LNCaP clone FGC (cell line): ENCODE measurements around the gene BCKDK.
A peak's percentile ranks its signal among the peaks of the same experiment; 100 is the strongest.

Experiments
- DNase-seq: peaks from one replicate; pipeline ENCODE4 v3.0.0-alpha.2; 2011; ENCODE audit warnings: low read depth
- H3K4me3 ChIP-seq: 2 replicates; pipeline ENCODE4 v1.5.1; 2011; ENCODE audit warnings: mild to moderate bottlenecking, low read depth, low read length, control low read depth
- CTCF ChIP-seq: IDR thresholded peaks from 2 replicates; pipeline ENCODE4 v1.5.1; 2012; ENCODE audit warnings: mild to moderate bottlenecking; ENCODE audit not compliant: control insufficient read depth, insufficient read depth; ENCODE audit errors: extremely low read depth

The BCKDK gene

DNA sequence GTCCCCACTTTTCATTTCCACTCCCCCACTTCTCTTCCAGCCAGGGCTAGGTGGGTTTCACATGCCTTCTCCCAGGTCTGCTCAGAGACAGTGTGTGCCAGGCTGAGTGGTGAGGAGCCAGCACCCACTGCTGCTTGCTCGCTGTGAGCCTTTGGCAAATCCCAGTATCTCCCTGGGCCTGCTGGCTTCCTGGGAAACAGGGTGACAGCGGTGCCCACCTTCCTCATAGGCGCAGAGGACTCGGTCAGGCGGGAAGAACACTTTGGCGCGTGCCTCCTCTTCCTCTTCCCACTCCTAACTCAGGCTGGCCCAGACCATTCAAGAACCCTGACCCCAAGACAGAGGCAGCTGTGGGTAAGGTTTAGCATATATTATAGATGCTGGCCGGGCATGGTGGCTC lies 19.0 kb upstream of the BCKDK start:
- H3K4me3 ChIP-seq = no peak overlapping the region
- TF ChIP-seq CTCF = no peak
- no peak for DNase-seq

GRCh38 chr16:31090540-31090939 lies 17.6 kb upstream of the BCKDK start:
- no peak overlapping the region for H3K4me3 ChIP-seq
- DNase-seq = no peak
- TF ChIP-seq CTCF = no peak

DNA sequence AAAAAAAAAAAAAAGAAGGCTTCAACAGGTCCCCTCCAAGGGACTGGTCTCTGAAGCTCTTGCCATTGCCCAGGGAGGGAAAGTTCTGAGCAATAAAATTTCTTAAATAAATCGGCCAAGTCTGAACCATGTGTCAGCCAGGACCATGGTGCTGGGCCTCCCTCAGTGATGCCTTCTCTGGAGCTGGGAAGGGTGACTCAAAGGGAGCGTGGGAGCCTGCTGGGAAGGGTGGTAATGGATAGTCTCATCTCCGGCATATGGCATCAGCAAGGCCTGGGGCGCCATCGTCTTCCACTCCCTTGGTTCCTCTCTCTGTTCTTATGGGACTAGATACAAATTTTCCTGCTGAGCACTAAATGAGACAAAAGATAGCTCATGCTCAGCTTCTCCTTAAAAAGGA lies 15.9 kb upstream of the BCKDK start:
- TF ChIP-seq CTCF = no peak
- no peak for DNase-seq
- H3K4me3 ChIP-seq = no peak overlapping the region

- H3K4me3 ChIP-seq = peak overlapping the region; percentile 99
- no peak for DNase-seq
Measured at GRCh38 chr16:31093132-31093703, 15.0 kb upstream of the BCKDK start.

DNA sequence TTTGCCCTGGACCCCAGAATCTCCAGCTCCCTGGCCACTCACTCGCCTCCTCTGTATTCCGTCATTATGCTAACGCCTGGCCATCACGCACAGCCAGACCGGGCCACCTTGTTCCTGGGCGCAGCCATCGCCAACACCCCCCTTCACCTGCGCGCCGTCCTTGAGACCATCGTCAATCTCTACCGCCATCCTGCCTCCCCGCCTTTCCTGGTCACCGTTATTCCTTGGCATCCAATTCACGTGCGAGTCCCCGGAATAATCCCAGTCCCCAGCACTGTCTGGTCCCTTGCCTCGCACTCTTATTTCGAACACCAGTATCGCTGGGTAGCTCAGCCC lies 14.1 kb upstream of the BCKDK start:
- no peak for DNase-seq
- peak overlapping the region; percentile 99 for H3K4me3 ChIP-seq
- no peak for TF ChIP-seq CTCF

More at GRCh38 chr16:31093132-31093703, 15.0 kb upstream of the BCKDK start:
- no peak for TF ChIP-seq CTCF

DNA sequence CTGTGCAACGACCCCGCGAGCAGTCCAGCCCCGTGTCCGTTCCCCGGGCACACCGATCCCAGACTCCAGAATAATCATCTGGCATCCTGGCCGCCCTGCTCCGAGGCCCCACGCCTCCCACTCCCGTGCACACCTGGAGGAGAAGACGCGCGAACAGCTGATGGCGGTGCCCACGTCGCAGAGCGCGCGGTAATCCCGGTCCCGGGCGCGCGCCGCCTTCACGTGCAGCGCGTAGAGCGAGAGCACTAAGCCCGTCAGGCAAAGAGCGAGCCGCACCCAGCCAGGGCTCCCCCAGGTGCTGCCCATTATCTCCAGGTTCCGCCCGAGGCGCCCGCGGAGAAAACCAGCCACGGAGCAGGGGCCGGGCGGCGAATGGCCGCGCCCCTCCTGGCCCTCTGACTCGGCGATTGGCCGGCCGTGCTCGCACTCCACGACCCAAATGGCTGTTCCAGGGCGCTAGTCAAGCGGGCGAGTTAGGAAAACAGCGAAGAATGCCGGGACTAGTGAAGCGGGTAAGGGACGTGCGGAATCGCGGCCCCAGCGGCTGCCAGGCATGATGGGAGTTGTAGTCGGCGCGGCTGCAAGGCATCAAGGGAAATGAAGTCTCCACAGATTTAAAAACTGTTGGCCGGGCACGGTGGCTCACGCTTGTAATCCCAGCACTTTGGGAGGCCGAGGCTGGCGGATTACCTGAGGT lies 13.6 kb upstream of the BCKDK start, which contains the start of gene VKORC1:
Gene VKORC1 (minus strand): TSS at position 374 of the 697 bp plus-strand sequence. CDS start 68 bp downstream, at position 306.
- peak; percentile 98 for DNase-seq
- TF ChIP-seq CTCF = no peak
- H3K4me3 ChIP-seq = peak within 1 kb of the TSS; percentile 99
